Adrenal gland (tissue), 5 donors: ENCODE measurements around the gene DMTF1.

ENCODE experiments used
- CTCF ChIP-seq, 6 experiments: fragments of 450-650 bp in 4 of 6; fragments of 200-600 bp in 2 of 6; sonication (generic) in 1 of 6; IDR thresholded peaks; 1 replicate in 5 of 6; 2 replicates in 1 of 6; pipeline versions ENCODE4 v1.5.1 to v1.8.0; 2016 to 2021; ENCODE audit warnings: antibody characterized with exemption in 6 of 6, mild to moderate bottlenecking in 2 of 6, moderate library complexity in 1 of 6
- POLR2A ChIP-seq, 2 donors: fragments of 450-650 bp; IDR thresholded peaks; one replicate each; pipeline ENCODE4 v1.6.1; 2017; ENCODE audit warnings: antibody characterized with exemption in 2 of 2, mild to moderate bottlenecking in 2 of 2, moderate library complexity in 1 of 2
- donor health status: DM: no; HTN: no; CAD: no.

GRCh38 chr7:87231258-87231657 lies 79.0 kb downstream of the DMTF1 start:
- TF ChIP-seq CTCF (IDR thresholded peaks at IDR 0.05), result no peak
- no peak for TF ChIP-seq POLR2A (IDR thresholded peaks at IDR 0.05)
